DMS53 treated with DMSO at 0.1 percent for 48 hours (cell line): ENCODE measurements around the gene RNF13.
"Not testable (repeated sequence)": the region's sequence is repeated elsewhere in the genome, so short reads cannot be mapped to it uniquely, and the experiment has no call there.

Experiments used
- DNase-seq: peaks from one replicate; lab custom pipeline; 2025; ENCODE audit not compliant: unreplicated experiment; lab: John Stamatoyannopoulos, UW

Gene RNF13

DNA sequence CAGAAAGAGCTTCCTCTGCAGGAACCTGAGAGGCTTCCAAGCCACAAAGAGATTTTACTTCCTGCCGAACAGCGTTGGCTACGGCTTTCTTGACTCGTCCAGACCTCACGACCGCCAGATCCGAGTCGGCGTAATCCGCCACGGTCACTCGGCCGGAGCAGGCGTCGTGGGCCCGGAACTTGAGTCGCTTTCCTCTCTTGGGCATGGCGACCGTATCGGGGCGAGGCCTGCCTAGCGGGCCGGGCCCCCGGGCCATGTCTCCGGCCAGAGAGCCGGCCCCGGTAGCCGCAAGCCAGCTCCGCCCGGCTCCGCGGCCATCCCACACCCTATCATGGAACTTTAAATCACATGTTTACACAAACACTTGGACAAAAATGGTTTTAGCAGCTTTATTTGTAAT lies 170.0 kb downstream of the RNF13 start:
- not testable (repeated sequence) for DNase-seq

DNA sequence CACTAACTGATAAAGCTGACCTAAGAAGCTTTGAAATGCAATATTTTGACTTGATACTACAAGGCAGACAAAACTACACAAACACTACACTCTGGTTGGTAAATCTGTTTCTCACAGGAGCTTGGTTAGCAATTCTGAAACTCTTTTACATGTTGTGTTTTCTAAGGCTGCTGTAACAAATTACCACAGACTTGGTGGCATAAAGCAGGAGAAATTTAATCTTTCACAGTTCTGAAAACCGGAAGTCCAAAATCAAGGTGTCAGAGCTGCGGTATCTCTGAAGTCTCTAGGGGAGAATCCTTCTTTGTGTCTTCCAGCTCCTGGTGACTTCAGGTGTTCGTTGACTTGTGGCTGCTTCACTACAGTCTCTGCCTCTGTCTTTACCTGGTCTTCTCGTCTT lies 170.6 kb downstream of the RNF13 start:
- no peak for DNase-seq

DNA sequence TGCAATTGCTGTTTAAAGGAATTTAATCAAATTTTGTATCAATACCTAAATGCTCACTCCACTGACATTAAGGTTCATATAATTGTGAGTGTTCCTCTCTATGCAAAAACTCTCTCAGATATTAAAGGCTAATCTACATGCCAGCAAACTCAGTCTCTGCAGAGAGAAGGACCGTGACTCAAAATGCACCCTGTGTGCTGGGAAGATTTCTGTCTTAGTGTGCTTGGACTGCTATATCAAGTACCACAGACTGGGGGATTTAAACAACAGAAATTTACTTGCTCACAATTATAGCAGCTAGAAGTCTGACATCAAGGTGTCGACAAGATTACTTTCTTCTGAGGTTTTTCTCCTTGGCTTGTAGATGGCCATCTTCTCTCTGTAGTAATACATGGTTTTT lies 176.3 kb downstream of the RNF13 start:
- no peak for DNase-seq

DNA sequence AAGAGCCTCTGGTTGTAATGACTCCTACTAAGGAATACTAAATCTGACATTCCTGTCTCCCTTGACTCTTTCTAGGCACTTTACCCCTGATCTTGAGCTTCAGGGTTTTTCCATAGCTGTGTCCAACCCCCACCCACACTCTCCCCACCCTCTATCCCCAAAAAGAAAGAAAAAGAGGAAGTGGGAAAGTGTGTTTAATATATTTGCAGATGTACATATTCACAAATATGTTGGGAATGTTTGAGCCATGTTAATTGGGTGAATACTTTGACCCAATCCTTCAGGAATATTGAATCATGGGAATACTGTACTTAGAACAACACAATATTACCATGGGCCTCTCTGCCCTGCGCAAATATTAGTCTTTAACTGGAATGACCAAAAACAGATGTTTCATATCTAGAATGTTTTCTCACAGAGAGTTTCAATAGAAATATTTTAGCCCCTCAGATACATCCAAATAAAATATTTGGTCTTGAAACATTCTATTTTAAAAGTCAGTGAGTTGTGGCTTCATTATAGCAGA lies 177.5 kb downstream of the RNF13 start:
- DNase-seq = no peak

DNA sequence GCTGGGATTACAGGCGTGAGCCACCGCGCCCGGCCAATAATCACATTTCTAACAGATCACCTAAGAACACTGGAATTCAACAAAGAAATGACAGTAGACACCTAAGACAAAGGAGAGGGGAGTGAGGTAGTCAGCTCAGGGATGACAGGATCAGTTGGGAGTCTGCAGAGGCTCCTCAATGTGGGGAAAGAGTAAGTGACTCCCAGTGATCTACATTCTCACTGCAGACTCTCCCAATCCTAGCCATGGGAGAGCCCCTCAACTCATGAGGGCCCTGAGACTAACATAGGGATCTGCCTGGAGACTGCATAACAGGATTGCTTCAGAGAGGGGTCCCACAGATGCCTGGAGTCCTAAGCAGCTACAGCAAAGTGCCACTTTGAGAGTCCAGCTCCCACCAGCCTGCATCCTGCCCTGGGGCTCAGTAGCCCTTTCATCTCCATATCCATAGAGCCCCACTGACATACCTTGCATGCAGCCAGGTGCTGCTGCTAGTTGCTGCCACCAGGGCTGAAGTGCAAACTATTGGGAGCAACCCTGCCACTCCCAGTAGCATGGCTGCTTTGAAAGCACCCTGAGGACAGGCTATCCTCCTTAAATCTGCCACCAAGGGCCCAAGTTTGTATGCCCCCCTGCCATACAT lies 179.5 kb downstream of the RNF13 start:
- no peak for DNase-seq

DNA sequence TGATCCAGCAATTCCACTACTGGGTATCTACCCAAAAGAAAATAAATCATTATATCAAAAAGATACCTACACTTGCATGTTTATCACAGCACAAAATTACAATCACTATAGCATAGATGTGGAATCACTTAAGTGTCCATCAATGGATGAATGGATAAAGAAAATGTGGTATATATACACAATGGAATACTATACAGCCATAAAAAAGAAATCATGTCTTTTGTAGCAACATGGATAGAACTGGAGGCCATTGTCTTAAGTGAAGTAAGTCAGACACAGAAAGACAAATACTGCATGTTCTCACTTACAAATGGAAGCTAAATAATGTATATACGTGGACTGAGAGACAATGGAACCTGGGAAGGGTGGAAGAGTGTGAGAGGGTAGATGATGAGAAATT lies 185.9 kb downstream of the RNF13 start:
- no peak for DNase-seq

DNA sequence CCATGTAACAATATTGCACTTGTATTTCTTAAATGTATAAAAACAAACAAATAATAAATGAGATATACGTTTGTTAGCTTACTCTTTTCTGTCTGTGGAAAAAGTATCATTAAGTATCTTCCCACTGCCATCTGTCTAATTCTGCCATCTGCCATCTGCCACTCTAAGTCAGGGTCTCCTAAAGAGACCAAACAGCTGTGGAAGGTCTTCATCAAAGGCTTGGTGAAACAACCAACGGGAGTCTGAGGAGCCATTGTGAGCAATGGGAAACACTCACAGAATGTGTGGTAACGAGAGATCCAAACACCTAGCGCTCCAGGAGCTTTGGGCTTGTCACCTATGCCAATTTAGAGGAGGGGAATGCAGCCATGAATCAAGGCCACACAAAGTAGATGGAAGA lies 186.4 kb downstream of the RNF13 start:
- no peak for DNase-seq

DNA sequence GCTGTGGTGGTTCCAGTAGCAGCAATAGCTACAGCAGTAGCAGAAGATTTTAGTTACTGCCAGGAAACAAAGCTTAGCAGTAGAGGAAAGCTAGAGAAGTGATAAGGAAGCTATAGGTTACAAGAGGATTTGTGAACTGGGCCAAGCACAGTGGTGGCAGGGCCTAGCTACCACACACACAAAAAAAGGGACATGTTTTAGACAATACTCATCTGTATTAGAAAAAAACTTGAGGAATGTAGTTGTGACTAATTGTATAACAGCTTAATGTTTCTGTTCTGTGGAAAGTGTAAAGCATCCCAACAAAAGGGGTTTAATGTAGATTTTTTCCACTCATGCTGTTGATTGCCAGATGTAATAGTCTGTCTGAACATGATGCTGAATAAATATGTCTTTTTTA lies 187.6 kb downstream of the RNF13 start:
- DNase-seq = no peak

DNA sequence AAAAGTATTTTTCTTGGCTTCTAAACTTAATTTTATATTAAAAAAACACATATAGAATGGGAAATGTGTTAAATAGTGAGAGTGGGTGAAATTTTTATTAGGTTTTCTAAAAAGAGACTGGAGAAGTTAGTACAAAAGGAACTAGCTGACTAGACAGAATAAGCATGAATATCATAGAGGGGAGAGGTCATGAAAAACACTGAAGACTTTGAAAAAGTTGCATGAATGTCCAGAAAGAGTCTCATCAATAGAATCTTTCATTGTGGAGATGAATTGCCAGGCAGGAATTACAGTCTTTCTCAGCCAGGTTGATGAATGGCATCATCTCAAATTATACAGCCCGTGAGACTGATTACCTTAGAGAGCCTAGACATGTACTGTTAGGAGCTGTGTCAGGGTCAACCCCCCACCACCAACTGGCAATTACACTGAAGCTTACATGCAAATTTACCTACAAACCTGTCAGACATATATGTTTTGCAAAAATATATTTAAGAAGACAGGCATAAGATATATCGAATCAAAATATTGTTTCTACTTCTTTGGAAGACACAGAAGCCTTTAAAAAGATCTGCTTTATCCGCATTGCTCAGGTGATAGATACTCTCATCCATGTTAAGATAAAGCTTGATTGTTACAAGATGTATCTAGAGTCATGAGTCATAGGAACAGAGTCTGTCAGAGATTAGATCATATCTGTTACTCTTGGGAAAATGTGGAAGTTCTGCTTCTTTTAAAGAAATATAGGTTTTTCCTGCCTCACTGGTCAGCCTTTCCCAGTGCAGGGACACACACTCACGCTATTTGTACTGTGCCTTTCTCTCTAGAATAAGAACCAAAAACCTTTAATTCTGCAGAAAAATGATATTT lies 192.5 kb downstream of the RNF13 start:
- DNase-seq = no peak

- DNase-seq = no peak
Observed at GRCh38 chr3:150006794-150007193, 193.8 kb downstream of the RNF13 start.
